ENCODE results near the gene EML5.

- TF ChIP-seq POLR2A (IDR thresholded peaks at IDR 0.05) = no peak
- TF ChIP-seq CTCF (IDR thresholded peaks at IDR 0.05) = no peak
These were observed 902 bp downstream of the EML5 start for GRCh38 chr14:88791629-88792472.

All from prostate gland (tissue), 2 donors.